ENCODE results near the gene TMPRSS9. TPM values are rescaled to one million over a fixed set of nuclear protein-coding genes. Genes with fewer than 3 reads are reported as not detected.

Gene TMPRSS9
- total RNA-seq, 1 experiment from 2014 or later, result 0.66 TPM

DNA sequence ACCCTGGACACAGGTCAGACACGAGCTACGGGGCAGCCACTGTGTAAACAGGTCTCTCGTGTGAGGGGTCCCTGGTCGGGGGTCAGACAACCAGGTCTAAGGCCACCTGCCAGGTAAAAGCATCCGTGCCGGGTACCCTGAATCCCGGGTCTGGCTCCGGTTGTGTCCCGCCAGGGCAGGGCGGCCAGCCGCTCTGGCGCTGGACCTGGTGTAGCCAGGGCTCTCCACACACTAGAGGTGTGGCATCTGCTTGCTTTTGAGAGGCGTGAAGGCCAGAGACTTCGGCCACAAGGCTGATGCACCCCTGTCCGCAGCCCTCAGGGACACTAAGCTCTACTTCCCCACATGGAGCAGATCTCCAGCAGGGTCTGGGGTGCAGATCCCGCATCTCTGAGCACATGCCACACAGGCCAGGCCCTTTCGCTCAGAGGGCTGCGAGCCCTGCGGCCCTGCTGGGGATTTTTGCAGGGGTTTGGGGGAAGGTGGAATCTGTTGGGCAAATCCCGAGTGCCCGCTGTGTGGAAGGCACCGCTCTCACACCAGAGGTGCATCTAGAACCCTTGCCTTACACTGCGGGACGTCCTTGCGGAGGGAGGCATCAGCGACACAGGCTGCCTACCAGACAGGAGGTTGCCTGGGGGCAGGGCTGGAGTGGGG lies 81.2 kb downstream of the TMPRSS9 start:
- no peaks in the 10 kb centered on the region for H3K9me3 Mint-ChIP-seq (ENCODE audit: unreplicated experiment)
- no TSS peak for BruUV-seq (replicated peaks)
- intact Hi-C loops (cut with micrococcal nuclease; ENCODE audit: unreplicated experiment), result no loop called here
- ChIA-PET CTCF (no interaction called here), POLR2A (no interaction called here)
- H3K36me3 Mint-ChIP-seq (ENCODE audit: insufficient read depth, unreplicated experiment), result peaks cover 29% of the 10 kb centered on the region
- H3K4me1 Mint-ChIP-seq (ENCODE audit: low read depth, unreplicated experiment), result no peaks in the 10 kb centered on the region
- H3K27ac Mint-ChIP-seq (ENCODE audit: unreplicated experiment), result no peak overlapping the region
- TF ChIP-seq, protein P1, sequence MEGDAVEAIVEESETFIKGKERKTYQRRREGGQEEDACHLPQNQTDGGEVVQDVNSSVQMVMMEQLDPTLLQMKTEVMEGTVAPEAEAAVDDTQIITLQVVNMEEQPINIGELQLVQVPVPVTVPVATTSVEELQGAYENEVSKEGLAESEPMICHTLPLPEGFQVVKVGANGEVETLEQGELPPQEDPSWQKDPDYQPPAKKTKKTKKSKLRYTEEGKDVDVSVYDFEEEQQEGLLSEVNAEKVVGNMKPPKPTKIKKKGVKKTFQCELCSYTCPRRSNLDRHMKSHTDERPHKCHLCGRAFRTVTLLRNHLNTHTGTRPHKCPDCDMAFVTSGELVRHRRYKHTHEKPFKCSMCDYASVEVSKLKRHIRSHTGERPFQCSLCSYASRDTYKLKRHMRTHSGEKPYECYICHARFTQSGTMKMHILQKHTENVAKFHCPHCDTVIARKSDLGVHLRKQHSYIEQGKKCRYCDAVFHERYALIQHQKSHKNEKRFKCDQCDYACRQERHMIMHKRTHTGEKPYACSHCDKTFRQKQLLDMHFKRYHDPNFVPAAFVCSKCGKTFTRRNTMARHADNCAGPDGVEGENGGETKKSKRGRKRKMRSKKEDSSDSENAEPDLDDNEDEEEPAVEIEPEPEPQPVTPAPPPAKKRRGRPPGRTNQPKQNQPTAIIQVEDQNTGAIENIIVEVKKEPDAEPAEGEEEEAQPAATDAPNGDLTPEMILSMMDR (IDR thresholded peaks at IDR 0.05; ENCODE audit: insufficient read depth in 1 of 2, low read depth in 1 of 2, low read length in 1 of 2, severe bottlenecking in 1 of 2, unreplicated experiment in 1 of 2), result no peak
- H3K36me3 ChIP-seq (ENCODE audit: control insufficient read depth, insufficient read depth, low read length), result no peaks in the 10 kb centered on the region
- no peak overlapping the region for H3K4me3 Mint-ChIP-seq (ENCODE audit: unreplicated experiment)
- no peaks in the 10 kb centered on the region for H3K4me1 ChIP-seq
- H3K9me3 ChIP-seq, result no peaks in the 10 kb centered on the region
- DNase-seq, result no peak
- H3K27me3 ChIP-seq (replicated peaks; ENCODE audit: control insufficient read depth, insufficient read depth, low read length), result no peaks in the 10 kb centered on the region
- H3K4me3 ChIP-seq (ENCODE audit: low read depth, low read length), result no peak overlapping the region
- no peaks in the 10 kb centered on the region for H3K27me3 Mint-ChIP-seq (ENCODE audit: insufficient read depth, unreplicated experiment)

DNA sequence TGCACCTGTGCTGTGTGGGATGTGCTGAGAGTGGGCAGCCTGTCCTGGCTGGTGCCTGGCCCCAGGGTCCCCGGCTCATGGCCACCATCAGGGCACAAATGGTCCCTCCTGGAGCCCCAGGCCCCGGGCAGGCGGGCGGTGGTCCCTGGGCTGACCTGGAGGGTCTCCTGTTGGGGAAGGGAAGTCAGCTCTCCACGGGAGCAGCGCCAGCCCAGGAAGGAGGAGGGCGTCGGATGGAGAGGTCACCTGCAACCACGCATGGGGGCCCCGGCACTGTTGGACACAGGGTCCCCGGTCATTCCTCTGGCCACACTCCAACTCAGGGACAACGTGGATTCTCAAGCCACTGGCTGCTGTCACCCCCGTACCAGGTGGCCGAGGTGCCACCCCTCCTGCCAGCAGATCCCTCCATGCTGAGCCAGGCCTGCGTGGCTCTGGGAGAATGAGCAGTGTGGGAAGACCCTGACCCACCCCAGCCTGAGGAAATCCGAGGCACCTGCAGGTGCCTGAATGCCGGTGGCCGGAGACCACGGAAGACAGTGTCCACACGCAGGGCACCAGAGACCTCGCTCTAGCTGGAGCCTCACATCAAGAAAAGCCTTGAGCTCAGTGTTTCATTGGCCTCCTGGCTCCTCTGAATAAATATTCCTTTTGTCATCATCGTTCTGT lies 83.2 kb downstream of the TMPRSS9 start:
- H3K4me3 Mint-ChIP-seq (ENCODE audit: unreplicated experiment), result no peak overlapping the region
- ChIA-PET POLR2A (no interaction called here), CTCF (interaction anchor here (0.6 kb wide), 1 partner anchor 194 kb away, joined by 6 read pairs; no protein-coding TSS in a partner anchor)
- H3K36me3 Mint-ChIP-seq (ENCODE audit: insufficient read depth, unreplicated experiment), result peaks cover 31% of the 10 kb centered on the region
- no peaks in the 10 kb centered on the region for H3K9me3 Mint-ChIP-seq (ENCODE audit: unreplicated experiment)
- intact Hi-C loops (cut with micrococcal nuclease; ENCODE audit: unreplicated experiment), result no loop called here
- TF ChIP-seq, protein P1 (IDR thresholded peaks at IDR 0.05; ENCODE audit: insufficient read depth in 1 of 2, low read depth in 1 of 2, low read length in 1 of 2, severe bottlenecking in 1 of 2, unreplicated experiment in 1 of 2), result no peak
- no TSS peak for BruUV-seq (replicated peaks)
- Histone ChIP-seq H3K4me1 (no peaks in the 10 kb centered on the region), H3K27me3 (replicated peaks; ENCODE audit: control insufficient read depth, insufficient read depth, low read length) (no peaks in the 10 kb centered on the region), H3K36me3 (ENCODE audit: control insufficient read depth, insufficient read depth, low read length) (no peaks in the 10 kb centered on the region), H3K9me3 (no peaks in the 10 kb centered on the region), H3K4me3 (ENCODE audit: low read depth, low read length) (no peak overlapping the region)
- no peaks in the 10 kb centered on the region for H3K4me1 Mint-ChIP-seq (ENCODE audit: low read depth, unreplicated experiment)
- DNase-seq, result no peak
- H3K27me3 Mint-ChIP-seq (ENCODE audit: insufficient read depth, unreplicated experiment), result no peaks in the 10 kb centered on the region
- no peak overlapping the region for H3K27ac Mint-ChIP-seq (ENCODE audit: unreplicated experiment)

DNA sequence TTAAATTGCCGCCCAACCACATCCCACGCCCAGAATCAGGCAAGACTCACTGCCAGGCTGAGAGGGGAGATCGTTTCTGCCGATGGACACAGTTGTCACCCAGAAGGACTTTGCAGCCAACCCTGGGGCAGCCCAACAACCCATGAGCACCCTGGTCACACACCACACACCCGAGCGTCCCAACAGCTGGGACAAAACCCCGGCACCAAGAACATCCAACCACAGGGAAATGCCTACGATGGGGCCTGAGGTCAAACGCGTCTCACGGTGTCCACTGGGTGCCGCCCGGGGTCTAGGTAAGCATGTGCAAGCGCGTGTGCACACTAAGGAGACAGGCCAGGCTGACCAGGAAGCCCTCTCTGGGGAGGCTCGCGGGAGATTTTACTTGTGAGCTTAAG lies 83.7 kb downstream of the TMPRSS9 start:
- Mint-ChIP-seq H3K27me3 (ENCODE audit: insufficient read depth, unreplicated experiment) (no peaks in the 10 kb centered on the region), H3K27ac (ENCODE audit: unreplicated experiment) (no peak overlapping the region), H3K9me3 (ENCODE audit: unreplicated experiment) (no peaks in the 10 kb centered on the region), H3K4me3 (ENCODE audit: unreplicated experiment) (no peak overlapping the region), H3K4me1 (ENCODE audit: low read depth, unreplicated experiment) (no peaks in the 10 kb centered on the region), H3K36me3 (ENCODE audit: insufficient read depth, unreplicated experiment) (peaks cover 29% of the 10 kb centered on the region)
- Histone ChIP-seq H3K9me3 (no peaks in the 10 kb centered on the region), H3K4me3 (ENCODE audit: low read depth, low read length) (no peak overlapping the region), H3K4me1 (no peaks in the 10 kb centered on the region), H3K27me3 (replicated peaks; ENCODE audit: control insufficient read depth, insufficient read depth, low read length) (no peaks in the 10 kb centered on the region), H3K36me3 (ENCODE audit: control insufficient read depth, insufficient read depth, low read length) (no peaks in the 10 kb centered on the region)
- intact Hi-C loops (cut with micrococcal nuclease; ENCODE audit: unreplicated experiment), result no loop called here
- ChIA-PET CTCF (interaction anchor here (0.6 kb wide), 2 partner anchors 193 kb away, joined by 4 to 6 read pairs; no protein-coding TSS in a partner anchor), POLR2A (no interaction called here)
- TF ChIP-seq, protein P1 (IDR thresholded peaks at IDR 0.05; ENCODE audit: insufficient read depth in 1 of 2, low read depth in 1 of 2, low read length in 1 of 2, severe bottlenecking in 1 of 2, unreplicated experiment in 1 of 2), result no peak
- no TSS peak for BruUV-seq (replicated peaks)
- no peak for DNase-seq

All from Caco-2 (cell line).